Subcutaneous adipose tissue (tissue), 4 donors: ENCODE results near the gene LYPLA2. TPM values are rescaled to one million over a fixed set of nuclear protein-coding genes. Genes with fewer than 3 reads are reported as not detected.

Experiments
- total RNA-seq, 4 donors: library from RNA; depleted of rRNA; stranded (reverse); fragments of >200 nt; gene quantifications; one replicate each; pipeline ENCODE4 v1.1.0, GENCODE V29; 2016
- TF ChIP-seq, protein P1 (sequence below): fragments of 450-650 bp; IDR thresholded peaks from one replicate; pipeline ENCODE4 v1.5.1; 2016; ENCODE audit warnings: low read depth, mild to moderate bottlenecking, control low read depth, antibody characterized with exemption, moderate library complexity

Gene LYPLA2
- total RNA-seq, 4 donors from 2014 or later, result 20.3 to 34.0 (median 27.5) TPM

DNA sequence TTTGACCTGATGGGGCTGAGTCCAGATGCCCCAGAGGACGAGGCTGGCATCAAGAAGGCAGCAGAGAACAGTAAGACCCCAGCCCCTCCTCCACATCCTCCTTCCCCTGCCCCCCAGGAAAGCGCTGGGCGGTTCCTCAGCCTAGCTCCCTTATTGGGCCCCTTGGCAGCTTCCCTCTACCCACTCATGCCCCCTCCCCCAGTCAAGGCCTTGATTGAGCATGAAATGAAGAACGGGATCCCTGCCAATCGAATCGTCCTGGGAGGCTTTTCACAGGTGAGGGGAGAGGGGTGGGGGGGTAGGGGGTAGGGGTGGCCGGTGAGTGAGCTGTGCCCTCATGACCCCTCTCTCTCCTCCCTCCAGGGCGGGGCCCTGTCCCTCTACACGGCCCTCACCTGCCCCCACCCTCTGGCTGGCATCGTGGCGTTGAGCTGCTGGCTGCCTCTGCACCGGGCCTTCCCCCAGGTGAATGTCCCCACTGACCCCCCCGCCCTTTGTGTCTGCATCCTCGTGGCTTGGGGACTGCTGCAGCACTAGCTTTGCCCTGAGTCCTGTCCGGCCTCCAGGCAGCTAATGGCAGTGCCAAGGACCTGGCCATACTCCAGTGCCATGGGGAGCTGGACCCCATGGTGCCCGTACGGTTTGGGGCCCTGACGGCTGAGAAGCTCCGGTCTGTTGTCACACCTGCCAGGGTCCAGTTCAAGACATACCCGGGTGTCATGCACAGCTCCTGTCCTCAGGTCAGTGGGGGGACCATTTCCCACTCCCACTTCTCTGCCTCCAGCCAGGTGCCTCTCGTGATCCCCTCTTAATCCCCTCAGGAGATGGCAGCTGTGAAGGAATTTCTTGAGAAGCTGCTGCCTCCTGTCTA is 3.2 kb downstream of the LYPLA2 start:
- TF ChIP-seq, protein P1, sequence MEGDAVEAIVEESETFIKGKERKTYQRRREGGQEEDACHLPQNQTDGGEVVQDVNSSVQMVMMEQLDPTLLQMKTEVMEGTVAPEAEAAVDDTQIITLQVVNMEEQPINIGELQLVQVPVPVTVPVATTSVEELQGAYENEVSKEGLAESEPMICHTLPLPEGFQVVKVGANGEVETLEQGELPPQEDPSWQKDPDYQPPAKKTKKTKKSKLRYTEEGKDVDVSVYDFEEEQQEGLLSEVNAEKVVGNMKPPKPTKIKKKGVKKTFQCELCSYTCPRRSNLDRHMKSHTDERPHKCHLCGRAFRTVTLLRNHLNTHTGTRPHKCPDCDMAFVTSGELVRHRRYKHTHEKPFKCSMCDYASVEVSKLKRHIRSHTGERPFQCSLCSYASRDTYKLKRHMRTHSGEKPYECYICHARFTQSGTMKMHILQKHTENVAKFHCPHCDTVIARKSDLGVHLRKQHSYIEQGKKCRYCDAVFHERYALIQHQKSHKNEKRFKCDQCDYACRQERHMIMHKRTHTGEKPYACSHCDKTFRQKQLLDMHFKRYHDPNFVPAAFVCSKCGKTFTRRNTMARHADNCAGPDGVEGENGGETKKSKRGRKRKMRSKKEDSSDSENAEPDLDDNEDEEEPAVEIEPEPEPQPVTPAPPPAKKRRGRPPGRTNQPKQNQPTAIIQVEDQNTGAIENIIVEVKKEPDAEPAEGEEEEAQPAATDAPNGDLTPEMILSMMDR, result no peak

DNA sequence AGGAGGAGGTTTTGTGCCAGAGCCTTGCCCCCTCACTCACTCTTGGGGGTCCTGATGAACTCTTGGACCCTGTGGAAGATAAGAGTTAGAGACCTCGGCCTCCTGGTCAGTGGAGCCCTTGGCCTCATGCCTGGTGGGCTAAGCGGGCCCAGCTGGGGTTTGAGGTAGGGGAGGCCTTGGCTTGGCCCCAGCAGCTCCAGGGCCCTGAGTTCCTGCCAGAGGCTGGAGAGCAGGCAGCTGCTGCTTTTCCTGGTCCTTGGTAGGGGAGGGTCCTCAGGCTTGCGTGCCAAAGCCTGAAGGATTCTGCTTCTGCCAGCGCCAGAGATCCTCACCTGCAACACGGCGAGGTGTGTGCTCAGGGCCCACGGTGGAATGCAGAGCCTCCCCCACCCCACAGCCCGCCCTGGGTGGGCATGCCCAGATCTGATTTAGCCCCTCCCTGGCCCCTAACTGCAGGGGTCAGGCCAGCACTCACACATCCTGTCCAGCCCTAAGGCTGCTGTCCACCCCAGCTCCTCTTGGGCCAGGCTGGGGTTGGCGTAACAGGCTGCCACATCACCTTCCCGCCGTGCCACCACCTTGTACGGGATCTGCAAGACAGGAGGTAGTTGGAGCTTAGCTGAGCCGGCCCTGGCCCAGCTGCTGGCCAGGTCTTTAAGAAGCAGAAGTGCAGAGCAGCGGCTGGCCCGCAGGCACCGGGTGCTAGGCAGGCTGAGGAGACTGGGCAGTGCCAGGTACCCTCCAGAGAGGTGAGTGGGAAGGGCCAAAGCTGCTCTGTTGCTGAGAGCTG is 4.9 kb downstream of the LYPLA2 start:
- TF ChIP-seq, protein P1, result no peak

DNA sequence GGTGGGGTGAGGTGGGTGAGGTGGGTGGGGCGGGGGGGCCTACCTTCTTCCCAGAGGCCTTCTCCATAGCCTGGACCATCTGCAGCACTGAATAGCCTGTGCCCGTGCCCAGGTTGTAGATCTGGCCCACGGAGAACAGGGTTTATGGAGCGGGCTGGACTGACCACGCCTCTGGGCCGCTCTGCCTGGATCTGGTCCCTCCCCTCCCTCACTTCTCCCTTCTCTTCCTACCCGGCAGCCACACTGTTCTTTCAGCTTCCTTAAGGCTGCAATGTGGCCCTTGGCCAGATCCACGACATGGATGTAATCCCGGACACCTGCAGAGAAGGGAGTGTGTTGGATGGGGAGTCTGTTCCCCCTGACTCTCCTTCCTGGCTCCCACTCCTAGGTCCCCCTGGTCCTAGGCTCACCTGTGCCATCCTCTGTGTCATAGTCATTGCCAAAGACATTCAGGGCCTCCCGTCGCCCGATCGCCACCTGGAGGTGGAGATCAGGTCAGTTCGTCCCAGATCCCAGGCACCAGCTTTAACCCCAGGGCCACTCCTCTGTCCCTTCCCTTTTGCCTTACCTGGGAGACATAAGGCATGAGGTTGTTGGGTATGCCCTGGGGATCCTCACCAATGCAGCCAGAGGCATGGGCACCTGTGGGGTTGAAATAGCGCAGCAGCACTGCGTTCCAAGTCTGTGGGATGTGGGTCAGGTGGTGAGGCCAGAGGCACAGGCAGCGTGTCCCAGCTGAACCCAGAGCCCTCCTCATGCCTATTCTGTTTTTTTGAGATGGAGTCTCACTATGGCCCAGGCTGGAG is 5.7 kb downstream of the LYPLA2 start:
- TF ChIP-seq, protein P1, result no peak

DNA sequence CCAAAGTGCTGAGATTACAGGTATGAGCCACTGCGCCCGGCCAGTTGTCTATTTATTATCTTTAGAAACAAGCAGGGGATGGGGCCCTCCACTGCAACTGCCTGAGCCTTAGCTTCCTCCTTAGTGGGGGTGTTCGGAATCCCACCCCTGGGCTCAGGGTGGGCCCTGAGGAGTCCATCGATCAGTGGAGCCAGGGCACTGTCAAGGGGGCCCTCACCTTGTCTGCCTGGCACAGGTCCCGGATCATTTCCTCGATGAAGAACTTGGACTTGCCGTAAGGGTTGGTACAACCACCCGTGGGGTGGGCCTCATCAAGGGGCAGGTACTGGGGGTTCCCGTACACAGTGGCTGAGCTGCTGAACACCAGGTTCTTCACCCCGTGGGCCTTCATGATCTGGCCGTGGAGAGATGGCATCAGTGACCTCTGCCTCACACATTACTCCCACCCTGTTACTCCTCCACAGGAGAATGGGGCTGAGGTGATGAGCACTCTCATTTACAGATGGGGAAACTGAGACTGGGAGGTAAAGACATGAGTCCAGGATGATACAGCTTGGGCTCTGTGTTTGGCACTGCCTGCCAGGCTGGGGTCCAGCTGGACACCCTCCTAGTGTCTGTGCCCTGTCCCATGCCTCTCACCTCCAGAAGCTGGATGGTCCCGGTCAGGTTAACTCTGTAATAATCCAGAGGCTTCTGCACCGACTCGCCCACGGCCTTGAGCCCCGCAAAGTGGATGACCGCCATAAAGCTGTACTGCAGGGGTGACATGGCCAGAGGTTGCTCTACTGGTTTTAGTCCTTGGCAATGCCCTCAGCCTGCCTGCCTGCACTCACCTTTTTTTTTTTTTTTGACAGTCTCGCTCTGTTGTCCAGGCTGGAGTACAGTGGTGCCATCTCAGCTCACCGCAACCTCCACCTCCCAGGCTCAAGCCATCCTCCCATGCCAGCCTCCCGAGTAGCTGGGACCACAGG is 6.8 kb downstream of the LYPLA2 start:
- TF ChIP-seq, protein P1, result no peak

DNA sequence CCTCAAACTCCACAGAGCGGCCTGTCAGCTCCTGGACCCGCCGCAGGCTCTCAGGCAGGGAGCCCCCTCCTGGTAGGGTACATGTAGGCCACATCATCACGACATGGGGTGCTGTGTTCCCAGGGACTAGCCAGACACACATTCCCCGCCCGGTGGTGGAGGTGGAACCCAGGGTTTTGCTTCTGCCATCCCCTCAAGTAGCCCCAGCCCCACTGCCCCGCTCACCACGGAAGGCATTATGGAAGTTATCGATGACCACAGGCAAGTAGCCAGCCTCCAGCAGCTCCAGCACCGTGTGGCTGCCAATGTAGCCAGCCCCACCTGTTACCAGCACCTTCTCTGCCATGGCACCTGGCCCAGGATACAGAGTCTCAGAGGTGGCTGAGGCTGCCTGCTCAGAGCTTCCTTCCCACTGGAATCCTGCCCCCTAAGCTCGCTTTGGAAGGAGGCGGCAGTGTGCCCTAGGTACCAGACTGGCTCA is 7.8 kb downstream of the LYPLA2 start:
- TF ChIP-seq, protein P1, result no peak

DNA sequence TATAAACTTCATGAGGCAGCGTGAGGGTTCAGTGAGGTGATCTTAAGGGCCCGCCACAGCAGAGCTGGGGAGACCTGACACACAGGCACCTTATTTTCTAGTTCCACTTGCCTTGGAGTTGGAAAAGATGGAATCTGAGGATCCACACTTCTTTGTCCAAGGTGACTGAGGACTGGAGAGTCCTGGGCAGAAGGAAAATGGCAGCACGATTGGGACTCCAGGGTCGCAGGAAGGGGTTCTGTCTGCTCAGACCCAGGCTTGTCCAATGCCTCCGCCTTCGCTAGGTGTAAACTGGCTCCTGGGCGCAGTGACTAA is 8.3 kb downstream of the LYPLA2 start:
- TF ChIP-seq, protein P1, result no peak
